OCI-M2 (cell line): ENCODE results near the gene ATOX1.
"Not testable (repeated sequence)": the region's sequence is repeated elsewhere in the genome, so short reads cannot be mapped to it uniquely, and the experiment has no call there.

Experiments
- DNase-seq: peaks from one replicate; lab custom pipeline; 2025; ENCODE audit not compliant: unreplicated experiment; lab: John Stamatoyannopoulos, UW

ATOX1 gene

GRCh38 chr5:151699071-151699901 is 59.1 kb downstream of the ATOX1 start:
- DNase-seq: no peak

- not testable (repeated sequence) for DNase-seq
These were observed 60.4 kb downstream of the ATOX1 start for GRCh38 chr5:151698081-151698480.

DNA sequence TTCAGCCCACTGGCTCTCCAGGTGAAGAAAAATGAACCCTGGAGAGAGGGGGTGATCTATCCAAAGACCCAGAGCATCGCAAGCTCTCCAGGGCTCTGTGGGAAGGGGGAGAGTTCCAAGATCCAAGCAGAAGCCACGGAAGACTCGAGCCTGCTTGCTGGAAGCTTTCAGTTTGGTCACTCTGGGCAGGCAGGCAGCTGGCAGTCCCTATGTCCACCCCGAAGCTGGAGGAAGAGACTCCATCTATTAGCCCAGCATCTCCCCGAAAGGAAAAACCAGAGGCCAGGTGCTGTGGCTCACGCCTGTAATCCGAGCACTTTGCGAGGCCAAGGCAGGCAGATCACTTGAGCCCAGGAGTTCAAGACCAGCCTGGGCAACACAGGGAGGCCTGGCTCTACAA is 61.0 kb downstream of the ATOX1 start:
- DNase-seq: no peak

DNA sequence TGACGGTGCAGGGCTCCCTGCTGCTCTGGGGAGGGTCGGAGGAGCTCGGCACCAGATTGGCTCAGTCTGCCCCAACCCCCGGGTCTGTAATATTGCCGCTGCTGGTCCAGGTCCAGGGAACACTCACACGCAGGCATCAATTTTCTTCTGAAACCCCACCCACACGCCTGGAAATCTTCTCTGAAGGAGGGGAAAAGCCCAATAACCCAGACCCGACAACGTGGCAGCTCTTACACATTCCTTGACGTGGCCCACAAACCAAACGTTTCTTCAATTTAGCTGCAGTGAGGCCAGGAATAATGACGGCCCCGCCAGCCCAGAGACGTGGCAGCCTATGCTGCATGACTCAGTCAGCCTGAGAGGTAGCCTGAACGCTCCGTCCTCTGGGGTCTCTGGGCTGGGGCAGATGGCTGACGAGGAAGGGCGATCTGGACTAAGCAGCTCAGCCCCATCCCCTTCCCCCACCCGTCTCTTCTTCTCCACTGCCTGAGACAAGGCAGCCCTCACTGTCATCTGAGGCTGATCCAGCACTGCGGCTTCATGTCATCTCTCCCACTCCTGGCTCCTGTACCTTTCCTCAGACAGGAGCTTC is 61.9 kb downstream of the ATOX1 start:
- DNase-seq: no peak

DNA sequence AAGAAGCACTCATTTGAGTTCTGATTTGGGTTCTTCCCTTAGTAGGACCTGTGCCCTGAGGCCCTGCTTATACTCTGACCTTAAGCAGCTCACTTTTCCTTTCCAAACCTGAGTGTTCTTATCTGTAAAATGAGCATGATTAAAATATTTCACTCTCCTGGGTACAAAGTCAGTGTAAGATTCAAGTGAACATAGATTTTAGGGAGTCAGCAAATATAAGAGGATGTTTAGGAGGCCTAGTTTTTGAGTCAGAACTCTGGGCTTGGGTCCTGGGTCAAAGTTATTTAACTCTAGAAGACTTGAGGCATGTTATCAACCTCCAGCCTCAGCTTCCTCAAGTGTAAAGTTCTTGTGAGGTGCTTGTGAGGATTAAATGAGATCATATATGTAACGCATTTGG is 63.0 kb downstream of the ATOX1 start:
- no peak for DNase-seq

- no peak for DNase-seq
These were observed 64.4 kb downstream of the ATOX1 start for GRCh38 chr5:151694035-151694485.
